HFFc6 (cell line): Measurements from ENCODE around the gene MSANTD7. TPM values are rescaled to one million over a fixed set of nuclear protein-coding genes. Genes with fewer than 3 reads are reported as not detected.

Experiments
- DNase-seq: peaks from one replicate; pipeline ENCODE4 v3.0.0-alpha.2; 2018
- H3K27ac Mint-ChIP-seq: 2 replicates; pipeline ENCODE4 v1.8.0; 2020; ENCODE audit warnings: mild to moderate bottlenecking, mixed read lengths
- H3K27me3 Mint-ChIP-seq: 2 replicates; pipeline ENCODE4 v1.8.0; 2021; ENCODE audit warnings: mild to moderate bottlenecking, moderate library complexity, mixed read lengths; ENCODE audit not compliant: insufficient read depth
- H3K36me3 Mint-ChIP-seq: 2 replicates; pipeline ENCODE4 v1.8.0; 2021; ENCODE audit warnings: low read depth, mixed read lengths
- H3K4me1 Mint-ChIP-seq: 2 replicates; pipeline ENCODE4 v1.8.0; 2020; ENCODE audit warnings: low read depth, mixed read lengths
- H3K4me3 Mint-ChIP-seq: 2 replicates; pipeline ENCODE4 v1.8.0; 2020; ENCODE audit warnings: mild to moderate bottlenecking, moderate library complexity, mixed read lengths
- H3K9me3 Mint-ChIP-seq: 2 replicates; pipeline ENCODE4 v1.8.0; 2020; ENCODE audit warnings: mild to moderate bottlenecking, mixed read lengths
- total RNA-seq, 6 experiments: library from RNA; stranded (reverse); fragmentation: NEBNext Ultra II Directional; extraction: Animal tissue kit (Norgen Biotek cat#: 25700); gene quantifications; 2 replicates in 1 of 6; 3 replicates in 5 of 6; pipeline ENCODE4 v1.2.3, GENCODE V29; 2021
- TF ChIP-seq, protein P1 (sequence below): fragments of 200-600 bp; sonication (generic); IDR thresholded peaks from 2 replicates; pipeline ENCODE4 v1.5.0; 2021; ENCODE audit warnings: antibody characterized with exemption, mild to moderate bottlenecking

MSANTD7 gene
- total RNA-seq, 6 experiments from 2014 or later = 11.0 to 14.5 (median 12.4) TPM

DNA sequence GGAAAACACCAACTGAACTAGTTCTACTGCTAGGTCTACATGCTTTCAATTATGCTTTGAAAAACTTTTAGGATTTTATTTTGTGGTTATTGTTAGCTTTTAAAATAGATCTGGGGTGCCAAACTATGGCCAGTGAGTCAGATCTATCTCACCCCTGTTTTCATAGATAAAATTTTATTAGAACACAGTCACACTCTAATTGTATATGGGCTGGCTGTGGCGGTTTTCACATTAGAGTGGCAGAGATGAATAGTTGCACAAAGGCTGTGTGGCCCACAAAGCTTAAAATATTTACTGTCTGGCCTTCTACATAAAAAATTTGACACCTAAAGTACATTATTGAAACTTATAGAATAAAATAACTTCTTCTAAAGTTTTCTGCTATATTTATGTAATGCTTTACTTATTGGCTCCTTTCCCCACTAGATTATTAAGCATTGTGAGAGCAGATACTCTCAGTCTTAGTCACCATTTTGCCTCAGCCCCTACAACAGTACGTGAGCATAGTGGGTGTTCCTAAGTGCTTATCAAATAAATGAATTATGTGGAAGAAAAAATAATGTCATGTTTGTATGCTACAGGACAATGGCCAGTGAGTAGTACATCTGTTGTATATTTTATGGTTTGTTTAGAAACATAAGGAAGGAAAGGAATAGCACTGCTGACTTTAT, 35.1 kb downstream of the MSANTD7 start:
- TF ChIP-seq, protein P1, sequence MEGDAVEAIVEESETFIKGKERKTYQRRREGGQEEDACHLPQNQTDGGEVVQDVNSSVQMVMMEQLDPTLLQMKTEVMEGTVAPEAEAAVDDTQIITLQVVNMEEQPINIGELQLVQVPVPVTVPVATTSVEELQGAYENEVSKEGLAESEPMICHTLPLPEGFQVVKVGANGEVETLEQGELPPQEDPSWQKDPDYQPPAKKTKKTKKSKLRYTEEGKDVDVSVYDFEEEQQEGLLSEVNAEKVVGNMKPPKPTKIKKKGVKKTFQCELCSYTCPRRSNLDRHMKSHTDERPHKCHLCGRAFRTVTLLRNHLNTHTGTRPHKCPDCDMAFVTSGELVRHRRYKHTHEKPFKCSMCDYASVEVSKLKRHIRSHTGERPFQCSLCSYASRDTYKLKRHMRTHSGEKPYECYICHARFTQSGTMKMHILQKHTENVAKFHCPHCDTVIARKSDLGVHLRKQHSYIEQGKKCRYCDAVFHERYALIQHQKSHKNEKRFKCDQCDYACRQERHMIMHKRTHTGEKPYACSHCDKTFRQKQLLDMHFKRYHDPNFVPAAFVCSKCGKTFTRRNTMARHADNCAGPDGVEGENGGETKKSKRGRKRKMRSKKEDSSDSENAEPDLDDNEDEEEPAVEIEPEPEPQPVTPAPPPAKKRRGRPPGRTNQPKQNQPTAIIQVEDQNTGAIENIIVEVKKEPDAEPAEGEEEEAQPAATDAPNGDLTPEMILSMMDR = no peak
- H3K27ac Mint-ChIP-seq = peak overlapping the region; percentile 56
- H3K9me3 Mint-ChIP-seq = no peaks in the 10 kb centered on the region
- DNase-seq = peak; percentile 65
- peaks cover 38% of the 10 kb centered on the region for H3K4me1 Mint-ChIP-seq
- no peaks in the 10 kb centered on the region for H3K27me3 Mint-ChIP-seq
- H3K4me3 Mint-ChIP-seq = peak overlapping the region; percentile 30; the same call in 1 of the 2 replicates
- peaks cover 17% of the 10 kb centered on the region; the same call in 1 of the 2 replicates for H3K36me3 Mint-ChIP-seq

DNA sequence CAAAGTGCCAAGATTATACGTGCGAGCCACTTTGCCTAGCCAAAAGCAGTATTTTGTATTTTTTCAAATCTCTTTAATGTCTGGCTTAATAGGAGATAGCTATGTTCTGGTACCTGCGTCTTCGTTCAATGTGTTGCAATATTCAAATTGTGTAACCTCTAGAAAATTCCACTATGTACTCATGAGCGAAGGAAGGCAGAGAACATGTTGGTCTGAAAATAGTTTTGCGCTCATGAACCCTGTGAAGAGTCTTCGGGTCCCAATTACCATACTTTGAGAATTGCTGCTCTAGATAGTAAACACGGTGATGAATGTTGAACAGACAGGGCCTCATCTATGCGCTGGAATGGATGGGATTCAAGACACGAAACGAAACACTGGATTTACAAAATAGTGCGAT, 37.8 kb downstream of the MSANTD7 start:
- Mint-ChIP-seq H3K4me3 (no peak overlapping the region), H3K36me3 (peaks cover 6% of the 10 kb centered on the region; the same call in 1 of the 2 replicates), H3K9me3 (no peaks in the 10 kb centered on the region), H3K4me1 (peaks cover 48% of the 10 kb centered on the region), H3K27me3 (no peaks in the 10 kb centered on the region), H3K27ac (no peak overlapping the region)
- TF ChIP-seq, protein P1 = no peak
- no peak for DNase-seq

DNA sequence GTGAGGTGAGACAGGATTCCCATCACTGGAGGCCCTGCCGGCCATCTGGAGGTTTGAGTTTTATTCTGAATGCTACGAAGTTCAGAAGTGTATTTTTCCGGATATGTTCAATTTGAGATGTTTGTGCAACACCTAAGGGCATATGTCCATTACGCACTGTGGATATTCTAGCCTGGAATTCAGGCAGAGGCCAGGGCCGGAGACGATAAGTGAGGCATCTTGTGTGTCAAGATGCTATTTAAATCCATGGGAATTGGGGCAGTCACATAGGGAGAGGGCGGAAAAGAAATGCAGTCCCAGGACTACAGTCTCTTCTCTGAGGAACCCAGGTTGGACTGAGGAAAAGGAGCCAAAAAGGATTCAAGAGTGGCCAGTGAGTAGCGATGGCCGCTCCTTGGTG, 38.7 kb downstream of the MSANTD7 start:
- Mint-ChIP-seq H3K27me3 (no peaks in the 10 kb centered on the region), H3K9me3 (no peaks in the 10 kb centered on the region), H3K36me3 (no peaks in the 10 kb centered on the region), H3K27ac (no peak overlapping the region), H3K4me1 (peaks cover 48% of the 10 kb centered on the region), H3K4me3 (peak overlapping the region; percentile 96)
- TF ChIP-seq, protein P1 = no peak
- DNase-seq = no peak

DNA sequence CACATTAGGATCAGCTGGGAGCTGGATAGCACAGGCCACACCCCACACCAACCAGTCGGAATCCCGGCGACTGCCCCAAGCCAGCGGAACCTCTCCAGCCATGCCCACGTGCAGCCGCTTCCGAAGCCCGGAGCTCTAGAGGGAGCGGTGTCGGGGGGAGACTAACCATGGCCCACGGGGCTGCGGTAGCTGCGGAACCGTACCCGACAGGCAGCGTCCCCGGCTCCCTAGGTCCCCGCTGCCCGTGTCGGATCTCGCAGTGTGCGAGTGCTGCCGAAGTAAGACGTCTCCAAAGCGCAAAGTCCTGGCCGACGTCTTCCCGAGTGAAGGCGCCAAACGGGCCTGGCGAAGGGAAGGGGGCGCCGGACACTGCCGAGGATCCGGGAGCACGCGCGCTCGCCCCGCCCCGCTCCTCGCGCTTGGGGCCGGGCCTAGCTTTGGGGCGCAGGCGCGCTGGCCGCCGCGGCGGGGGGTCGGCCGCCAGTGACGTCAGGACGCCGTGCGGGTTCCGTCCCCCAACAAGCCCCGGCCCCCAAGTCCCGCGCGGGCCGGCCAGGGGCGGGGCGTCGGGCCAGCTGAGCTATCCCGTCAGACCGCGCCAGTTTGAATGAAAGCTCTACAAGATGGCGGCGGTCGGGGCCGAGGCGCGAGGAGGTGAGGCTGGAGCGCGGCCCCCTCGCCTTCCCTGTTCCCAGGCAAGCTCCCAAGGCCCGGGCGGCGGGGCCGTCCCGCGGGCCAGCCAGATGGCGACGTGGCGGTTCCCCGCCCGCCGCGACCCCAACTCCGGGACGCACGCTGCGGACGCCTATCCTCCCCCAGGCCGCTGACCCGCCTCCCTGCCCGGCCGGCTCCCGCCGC, 40.4 kb downstream of the MSANTD7 start, which contains the start of gene SUV39H2:
Gene SUV39H2, plus strand, starts transcription at position 601 of the 858 bp plus-strand sequence. Its CDS starts 23 bp downstream, at position 624.
- peak; percentile 90 for DNase-seq
- Mint-ChIP-seq H3K36me3 (no peaks in the 10 kb centered on the region), H3K4me1 (peaks cover 36% of the 10 kb centered on the region), H3K27me3 (no peaks in the 10 kb centered on the region), H3K27ac (peak within 1 kb of the TSS; percentile 90), H3K4me3 (peak within 1 kb of the TSS; percentile 96), H3K9me3 (no peaks in the 10 kb centered on the region)
- TF ChIP-seq, protein P1 = no peak

DNA sequence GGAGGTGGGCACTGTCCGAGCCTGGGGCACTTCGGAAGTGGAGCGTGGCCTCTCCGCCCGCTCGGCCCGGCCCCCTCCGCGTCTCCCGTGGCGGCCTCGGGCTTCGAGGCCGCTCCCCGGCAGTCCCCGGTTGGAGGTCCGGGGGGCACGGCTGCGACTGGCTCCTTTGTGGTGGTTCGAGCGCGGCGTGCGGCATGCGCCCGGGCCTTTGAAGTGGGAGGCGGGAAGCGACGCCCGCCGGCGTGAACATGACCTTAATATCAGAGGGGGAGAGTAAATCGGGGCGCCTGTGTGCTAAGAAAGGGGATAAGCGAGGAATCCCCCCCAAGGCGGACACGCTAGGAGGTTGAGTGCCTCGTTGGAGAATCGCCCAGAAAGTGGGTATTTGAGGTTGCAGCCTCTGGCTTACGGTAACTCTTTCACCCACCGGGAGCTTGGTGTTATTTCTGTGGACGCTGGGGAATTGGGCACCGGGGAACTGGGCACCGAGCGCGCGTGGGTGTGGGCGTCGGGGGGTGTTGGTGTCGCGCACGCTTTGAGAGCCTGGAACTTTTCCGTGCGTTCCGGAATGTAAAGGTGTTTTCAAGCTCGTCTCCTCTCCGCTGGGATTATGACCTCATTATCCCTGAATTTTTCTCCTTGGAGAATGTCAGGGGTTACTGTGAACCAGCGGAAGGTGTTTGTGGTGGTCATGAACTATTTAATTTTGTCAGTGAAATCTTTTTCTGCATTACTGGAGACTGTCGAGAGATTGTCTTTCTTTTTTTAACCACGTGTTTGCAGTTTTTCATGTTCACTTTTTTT, 41.2 kb downstream of the MSANTD7 start:
- H3K27me3 Mint-ChIP-seq = no peaks in the 10 kb centered on the region
- DNase-seq = no peak
- TF ChIP-seq, protein P1 = no peak

More for the DNA sequence above, 41.2 kb downstream of the MSANTD7 start:
- Mint-ChIP-seq H3K4me1 (peaks cover 28% of the 10 kb centered on the region), H3K36me3 (no peaks in the 10 kb centered on the region), H3K9me3 (no peaks in the 10 kb centered on the region), H3K4me3 (peak overlapping the region; percentile 96), H3K27ac (peak overlapping the region; percentile 86)
